Measurements from ENCODE around the gene DRAM1.
"Not testable (repeated sequence)": the region's sequence is repeated elsewhere in the genome, so short reads cannot be mapped to it uniquely, and the experiment has no call there.

Gene DRAM1

GRCh38 chr12:101852998-101853397, 24.4 kb upstream of the DRAM1 start:
- no peak for DNase-seq
- TF ChIP-seq GATA1 (IDR thresholded peaks at IDR 0.05; ENCODE audit: low read depth, low read length) (no peak), POLR2A (IDR thresholded peaks at IDR 0.05; ENCODE audit: low read length) (no peak)

- DNase-seq: peak; percentile 42 to 53
- TF ChIP-seq GATA1 (IDR thresholded peaks at IDR 0.05; ENCODE audit: low read depth, low read length) (no peak), POLR2A (IDR thresholded peaks at IDR 0.05; ENCODE audit: low read length) (peak; percentile 7)
Observed at GRCh38 chr12:101854747-101855146, 22.6 kb upstream of the DRAM1 start.

GRCh38 chr12:101855364-101855884, 22.0 kb upstream of the DRAM1 start:
- TF ChIP-seq POLR2A (IDR thresholded peaks at IDR 0.05; ENCODE audit: low read length) (no peak), GATA1 (IDR thresholded peaks at IDR 0.05; ENCODE audit: low read depth, low read length) (no peak)
- DNase-seq: peak; percentile 79 to 90

- TF ChIP-seq POLR2A (IDR thresholded peaks at IDR 0.05; ENCODE audit: low read length) (no peak), GATA1 (IDR thresholded peaks at IDR 0.05; ENCODE audit: low read depth, low read length) (no peak)
- DNase-seq: peak; percentile 38 to 40
Observed at GRCh38 chr12:101855976-101856375, 21.4 kb upstream of the DRAM1 start.

- not testable (repeated sequence) for DNase-seq
Observed at GRCh38 chr12:101856614-101857013, 20.8 kb upstream of the DRAM1 start.

- peak in 1 of 2 experiments; percentile 28 for DNase-seq
- no peak for TF ChIP-seq GATA1 (IDR thresholded peaks at IDR 0.05; ENCODE audit: low read depth, low read length)
- no peak for TF ChIP-seq POLR2A (IDR thresholded peaks at IDR 0.05; ENCODE audit: low read length)
Observed at GRCh38 chr12:101857043-101857558, 20.3 kb upstream of the DRAM1 start.

GRCh38 chr12:101858361-101858760, 19.0 kb upstream of the DRAM1 start:
- TF ChIP-seq GATA1 (IDR thresholded peaks at IDR 0.05; ENCODE audit: low read depth, low read length): no peak
- no peak for TF ChIP-seq POLR2A (IDR thresholded peaks at IDR 0.05; ENCODE audit: low read length)

GRCh38 chr12:101859664-101860607, 17.4 kb upstream of the DRAM1 start:
- DNase-seq: no peak
- no peak for TF ChIP-seq POLR2A (IDR thresholded peaks at IDR 0.05; ENCODE audit: low read length)
- no peak for TF ChIP-seq GATA1 (IDR thresholded peaks at IDR 0.05; ENCODE audit: low read depth, low read length)

More at GRCh38 chr12:101858361-101858760, 19.0 kb upstream of the DRAM1 start:
- DNase-seq: peak in 1 of 2 experiments; percentile 15

- not testable (repeated sequence) for DNase-seq
Observed at GRCh38 chr12:101861688-101862087, 15.7 kb upstream of the DRAM1 start.

- no peak for DNase-seq
- TF ChIP-seq GATA1 (IDR thresholded peaks at IDR 0.05; ENCODE audit: low read depth, low read length) (no peak), POLR2A (IDR thresholded peaks at IDR 0.05; ENCODE audit: low read length) (no peak)
Observed at GRCh38 chr12:101862245-101862644, 15.1 kb upstream of the DRAM1 start.

- TF ChIP-seq POLR2A (IDR thresholded peaks at IDR 0.05; ENCODE audit: low read length) (no peak), GATA1 (IDR thresholded peaks at IDR 0.05; ENCODE audit: low read depth, low read length) (no peak)
- no peak for DNase-seq
Observed at GRCh38 chr12:101863981-101864380, 13.4 kb upstream of the DRAM1 start.

GRCh38 chr12:101866615-101867373, 10.6 kb upstream of the DRAM1 start:
- no peak for TF ChIP-seq GATA1 (IDR thresholded peaks at IDR 0.05; ENCODE audit: low read depth, low read length)
- no peak for DNase-seq

- not testable (repeated sequence) for DNase-seq
Observed at GRCh38 chr12:101867619-101868018, 9.8 kb upstream of the DRAM1 start.

GRCh38 chr12:101870925-101871324, 6.5 kb upstream of the DRAM1 start:
- TF ChIP-seq GATA1 (IDR thresholded peaks at IDR 0.05; ENCODE audit: low read depth, low read length) (no peak), POLR2A (IDR thresholded peaks at IDR 0.05; ENCODE audit: low read length) (no peak)
- DNase-seq: no peak

Data from erythroblast (primary cell).